ENCODE results near the gene TMC8. TPM values are rescaled to one million over a fixed set of nuclear protein-coding genes. Genes with fewer than 3 reads are reported as not detected.

TMC8 gene
- total RNA-seq, 1 donor from 2014 or later = 1.2 TPM

DNA sequence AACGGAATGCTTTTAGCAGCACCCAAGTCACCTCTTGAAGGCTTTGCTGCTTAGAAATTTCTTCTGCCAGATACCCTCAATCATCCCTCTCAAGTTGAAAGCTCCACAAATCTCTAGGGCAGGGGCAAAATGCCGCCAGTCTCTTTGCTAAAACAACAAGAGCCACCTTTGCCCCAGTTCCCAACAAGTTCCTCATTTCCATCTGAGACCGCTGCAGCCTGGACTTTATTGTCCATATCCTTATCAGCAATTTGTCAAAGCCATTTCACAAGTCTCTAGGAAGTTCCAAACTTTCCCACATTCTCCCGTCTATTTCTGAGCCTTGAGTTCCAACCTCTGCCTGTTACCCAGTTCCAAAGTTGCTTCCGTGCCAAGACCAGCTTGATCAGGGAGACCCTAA, 29.5 kb upstream of the TMC8 start:
- H3K9me3 Mint-ChIP-seq = peaks cover 20% of the 10 kb centered on the region
- H3K4me1 Mint-ChIP-seq = no peaks in the 10 kb centered on the region
- no peak for DNase-seq (ENCODE audit: low spot score in 2 of 2, unreplicated experiment in 2 of 2)
- H3K27ac Mint-ChIP-seq = no peak overlapping the region
- peaks cover 55% of the 10 kb centered on the region for H3K36me3 Mint-ChIP-seq
- TF ChIP-seq, protein P1, sequence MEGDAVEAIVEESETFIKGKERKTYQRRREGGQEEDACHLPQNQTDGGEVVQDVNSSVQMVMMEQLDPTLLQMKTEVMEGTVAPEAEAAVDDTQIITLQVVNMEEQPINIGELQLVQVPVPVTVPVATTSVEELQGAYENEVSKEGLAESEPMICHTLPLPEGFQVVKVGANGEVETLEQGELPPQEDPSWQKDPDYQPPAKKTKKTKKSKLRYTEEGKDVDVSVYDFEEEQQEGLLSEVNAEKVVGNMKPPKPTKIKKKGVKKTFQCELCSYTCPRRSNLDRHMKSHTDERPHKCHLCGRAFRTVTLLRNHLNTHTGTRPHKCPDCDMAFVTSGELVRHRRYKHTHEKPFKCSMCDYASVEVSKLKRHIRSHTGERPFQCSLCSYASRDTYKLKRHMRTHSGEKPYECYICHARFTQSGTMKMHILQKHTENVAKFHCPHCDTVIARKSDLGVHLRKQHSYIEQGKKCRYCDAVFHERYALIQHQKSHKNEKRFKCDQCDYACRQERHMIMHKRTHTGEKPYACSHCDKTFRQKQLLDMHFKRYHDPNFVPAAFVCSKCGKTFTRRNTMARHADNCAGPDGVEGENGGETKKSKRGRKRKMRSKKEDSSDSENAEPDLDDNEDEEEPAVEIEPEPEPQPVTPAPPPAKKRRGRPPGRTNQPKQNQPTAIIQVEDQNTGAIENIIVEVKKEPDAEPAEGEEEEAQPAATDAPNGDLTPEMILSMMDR (IDR thresholded peaks at IDR 0.05; ENCODE audit: unreplicated experiment) = no peak
- H3K27me3 Mint-ChIP-seq (ENCODE audit: low read depth) = no peaks in the 10 kb centered on the region
- H3K4me3 Mint-ChIP-seq = no peak overlapping the region

DNA sequence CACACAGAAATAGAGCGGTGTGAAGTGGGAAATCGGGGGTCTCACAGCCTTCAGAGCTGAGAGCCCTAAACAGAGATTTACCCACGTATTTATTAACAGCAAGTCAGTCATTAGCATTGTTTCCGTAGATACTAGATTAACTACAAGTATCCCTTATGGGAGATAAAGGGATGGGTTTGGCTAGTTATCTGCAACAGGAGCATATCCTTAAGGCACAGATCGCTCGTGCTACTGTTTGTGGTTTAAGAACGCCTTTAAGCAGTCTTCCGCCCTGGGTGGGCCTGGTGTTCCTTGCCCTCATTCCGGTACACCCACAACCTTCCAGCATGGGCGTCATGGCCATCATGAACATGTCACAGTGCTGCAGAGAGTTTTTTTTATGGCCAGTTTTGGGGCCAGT, 29.0 kb upstream of the TMC8 start:
- no peak overlapping the region for H3K4me3 Mint-ChIP-seq
- no peak overlapping the region for H3K27ac Mint-ChIP-seq
- peaks cover 20% of the 10 kb centered on the region for H3K9me3 Mint-ChIP-seq
- H3K4me1 Mint-ChIP-seq = no peaks in the 10 kb centered on the region
- H3K27me3 Mint-ChIP-seq (ENCODE audit: low read depth) = no peaks in the 10 kb centered on the region
- DNase-seq (ENCODE audit: low spot score in 2 of 2, unreplicated experiment in 2 of 2) = no peak
- TF ChIP-seq, protein P1 (IDR thresholded peaks at IDR 0.05; ENCODE audit: unreplicated experiment) = no peak
- H3K36me3 Mint-ChIP-seq = peaks cover 55% of the 10 kb centered on the region

DNA sequence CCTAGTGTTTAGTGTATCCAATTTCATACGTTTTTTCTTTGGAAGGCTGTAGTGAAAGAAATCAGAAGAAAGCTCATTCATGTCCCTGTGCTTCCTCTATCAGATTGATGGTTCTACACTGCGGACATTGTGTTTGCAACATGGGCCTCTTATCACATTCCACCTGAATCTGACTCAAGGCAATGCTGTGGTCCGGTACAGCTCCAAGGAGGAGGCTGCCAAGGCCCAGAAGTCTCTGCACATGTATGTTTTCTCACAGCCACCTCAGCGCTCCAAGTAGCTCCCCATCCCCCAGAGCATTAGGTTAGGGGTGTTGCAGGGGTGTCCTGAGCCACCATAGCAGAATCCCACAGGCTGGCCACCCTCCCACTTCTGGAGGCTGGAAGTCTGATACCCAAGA, 27.3 kb upstream of the TMC8 start:
- no peak for DNase-seq (ENCODE audit: low spot score in 2 of 2, unreplicated experiment in 2 of 2)
- H3K4me1 Mint-ChIP-seq = no peaks in the 10 kb centered on the region
- no peak overlapping the region for H3K4me3 Mint-ChIP-seq
- TF ChIP-seq, protein P1 (IDR thresholded peaks at IDR 0.05; ENCODE audit: unreplicated experiment) = no peak
- no peak overlapping the region for H3K27ac Mint-ChIP-seq
- peaks cover 20% of the 10 kb centered on the region for H3K9me3 Mint-ChIP-seq
- peaks cover 44% of the 10 kb centered on the region for H3K36me3 Mint-ChIP-seq
- H3K27me3 Mint-ChIP-seq (ENCODE audit: low read depth) = no peaks in the 10 kb centered on the region

DNA sequence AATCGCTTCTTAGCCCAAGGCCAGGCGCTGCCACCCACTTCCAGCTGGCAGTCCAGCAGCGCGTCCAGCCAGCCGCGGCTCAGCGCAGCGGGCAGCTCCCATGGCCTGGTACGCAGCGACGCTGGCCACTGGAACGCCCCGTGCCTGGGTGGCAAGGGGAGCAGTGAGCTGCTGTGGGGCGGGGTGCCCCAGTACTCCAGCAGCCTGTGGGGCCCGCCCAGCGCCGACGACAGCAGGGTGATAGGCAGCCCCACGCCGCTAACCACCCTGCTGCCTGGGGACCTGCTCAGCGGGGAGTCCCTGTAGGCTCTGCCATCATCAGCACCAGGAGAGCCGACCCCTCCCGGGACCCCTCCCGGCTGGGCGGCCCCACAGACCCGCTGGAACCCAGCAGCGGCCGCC, 26.0 kb upstream of the TMC8 start:
- peaks cover 35% of the 10 kb centered on the region for H3K36me3 Mint-ChIP-seq
- no peaks in the 10 kb centered on the region for H3K4me1 Mint-ChIP-seq
- peaks cover 17% of the 10 kb centered on the region for H3K9me3 Mint-ChIP-seq
- H3K27ac Mint-ChIP-seq = no peak overlapping the region
- no peak overlapping the region for H3K4me3 Mint-ChIP-seq
- TF ChIP-seq, protein P1 (IDR thresholded peaks at IDR 0.05; ENCODE audit: unreplicated experiment) = no peak
- no peaks in the 10 kb centered on the region for H3K27me3 Mint-ChIP-seq (ENCODE audit: low read depth)
- no peak for DNase-seq (ENCODE audit: low spot score in 2 of 2, unreplicated experiment in 2 of 2)

DNA sequence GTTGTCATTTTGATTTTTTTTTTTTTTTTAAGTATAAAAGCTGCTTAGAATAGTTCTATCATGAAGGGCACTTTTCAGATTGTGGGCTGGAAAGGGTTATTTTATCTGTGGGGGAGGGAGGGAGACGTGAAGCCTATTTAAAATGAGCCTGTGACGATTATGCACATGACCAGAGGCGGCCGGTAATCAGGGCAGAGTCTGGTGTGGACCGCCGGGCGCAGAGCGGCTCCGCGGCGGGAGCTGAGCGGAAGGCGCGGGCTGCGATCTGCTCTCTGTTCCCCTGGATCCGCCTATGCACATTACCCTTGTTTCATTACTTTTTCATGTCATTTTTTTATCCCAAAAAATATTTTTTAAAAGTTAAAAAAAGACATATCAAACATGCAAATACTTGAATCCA, 25.5 kb upstream of the TMC8 start:
- Mint-ChIP-seq H3K4me1 (no peaks in the 10 kb centered on the region), H3K36me3 (peaks cover 31% of the 10 kb centered on the region), H3K27ac (no peak overlapping the region), H3K9me3 (peaks cover 12% of the 10 kb centered on the region), H3K27me3 (ENCODE audit: low read depth) (no peaks in the 10 kb centered on the region), H3K4me3 (no peak overlapping the region)
- TF ChIP-seq, protein P1 (IDR thresholded peaks at IDR 0.05; ENCODE audit: unreplicated experiment) = no peak
- no peak for DNase-seq (ENCODE audit: low spot score in 2 of 2, unreplicated experiment in 2 of 2)

DNA sequence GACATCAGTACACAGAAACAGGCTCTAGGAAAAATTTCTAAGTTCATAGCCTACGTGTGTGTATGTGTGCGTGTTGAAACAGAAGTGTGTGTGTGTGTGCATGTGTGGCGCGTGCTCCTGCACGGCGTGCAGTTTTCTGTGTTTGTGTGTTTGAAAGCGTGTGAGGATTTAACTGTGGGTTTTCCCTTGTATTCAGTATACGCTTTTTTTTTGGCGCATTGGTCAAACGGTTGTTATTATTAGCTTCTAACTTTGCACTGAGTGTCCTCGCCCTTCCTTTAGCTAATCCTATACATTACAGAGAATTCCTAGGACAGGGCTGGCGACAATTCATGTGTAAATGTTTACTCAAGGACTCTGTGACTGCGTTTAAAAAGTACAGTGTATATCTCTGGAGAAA, 25.0 kb upstream of the TMC8 start:
- no peaks in the 10 kb centered on the region for H3K27me3 Mint-ChIP-seq (ENCODE audit: low read depth)
- peaks cover 28% of the 10 kb centered on the region for H3K36me3 Mint-ChIP-seq
- DNase-seq (ENCODE audit: low spot score in 2 of 2, unreplicated experiment in 2 of 2) = no peak
- H3K9me3 Mint-ChIP-seq = peaks cover 10% of the 10 kb centered on the region
- H3K4me1 Mint-ChIP-seq = no peaks in the 10 kb centered on the region
- no peak overlapping the region for H3K4me3 Mint-ChIP-seq
- TF ChIP-seq, protein P1 (IDR thresholded peaks at IDR 0.05; ENCODE audit: unreplicated experiment) = no peak
- peak overlapping the region; percentile 21 for H3K27ac Mint-ChIP-seq
